Gastrocnemius medialis (tissue), 4 donors: ENCODE measurements around the gene PTGES. TPM values are rescaled to one million over a fixed set of nuclear protein-coding genes. Genes with fewer than 3 reads are reported as not detected.

Experiments
- ATAC-seq, 2 donors: fragments of 150-250 bp; one replicate each; pipeline ENCODE4 v1.9.1; 2016
- DNase-seq, 2 donors: peaks; one replicate each; pipeline ENCODE4 v3.0.0-alpha.2; 2019
- H3K27ac ChIP-seq, 4 donors: fragments of 200-600 bp; sonication (generic); 1 replicate in 1 of 4; 2 replicates in 3 of 4; pipeline ENCODE4 v1.5.1; 2016 to 2018; ENCODE audit warnings: mild to moderate bottlenecking in 2 of 4, moderate library complexity in 1 of 4
- H3K27me3 ChIP-seq, 3 donors: fragments of 200-600 bp; sonication (generic) in 2 of 3; 1 replicate in 1 of 3; 2 replicates in 2 of 3; pipeline versions ENCODE4 v1.5.1 to v1.6.0; 2016 to 2019; ENCODE audit warnings: mild to moderate bottlenecking in 1 of 3, moderate library complexity in 1 of 3
- H3K36me3 ChIP-seq, 2 donors: fragments of 200-600 bp; sonication (generic) in 1 of 2; one replicate each; pipeline ENCODE4 v1.5.1; 2017 to 2018
- H3K4me1 ChIP-seq, 2 donors: fragments of 200-600 bp; sonication (generic) in 1 of 2; one replicate each; pipeline ENCODE4 v1.5.1; 2016 to 2017; ENCODE audit warnings: mild to moderate bottlenecking in 2 of 2
- H3K4me3 ChIP-seq, 4 donors: fragments of 200-600 bp; sonication (generic) in 3 of 4; 1 replicate in 1 of 4; 2 replicates in 3 of 4; pipeline ENCODE4 v1.5.1; 2016 to 2019; ENCODE audit warnings: mild to moderate bottlenecking in 2 of 4
- H3K9me3 ChIP-seq, 3 donors: fragments of 200-600 bp; sonication (generic) in 2 of 3; 1 replicate in 1 of 3; 2 replicates in 2 of 3; pipeline ENCODE4 v1.5.1; 2016 to 2019
- CTCF ChIP-seq, 5 experiments: fragments of 450-650 bp in 3 of 5; fragments of 200-600 bp in 2 of 5; sonication (generic) in 2 of 5; IDR thresholded peaks in 4 of 5; conservative IDR thresholded peaks in 1 of 5; 1 replicate in 4 of 5; 2 replicates in 1 of 5; pipeline ENCODE4 v1.5.1; 2016 to 2019; ENCODE audit warnings: antibody characterized with exemption in 5 of 5, mild to moderate bottlenecking in 3 of 5, moderate library complexity in 3 of 5
- POLR2A ChIP-seq, 2 donors: fragments of 450-650 bp; IDR thresholded peaks; one replicate each; pipeline ENCODE4 v1.6.1; 2017; ENCODE audit warnings: antibody characterized with exemption in 2 of 2, mild to moderate bottlenecking in 2 of 2, moderate library complexity in 2 of 2
- in situ Hi-C, 4 donors: fragments of 200-750 bp; cut with MboI; loops; one replicate each; pipeline versions ENCODE4 v1.15.0 to v1.8.0; 2017; ENCODE audit warnings: low sequenced_read_pairs in 4 of 4
- intact Hi-C: fragments of 100-400 bp; cut with DNase I; formaldehyde crosslinking; loops from one replicate; pipeline ENCODE4 v1.15.1; 2023; ENCODE audit warnings: low total_unique reads
- total RNA-seq, 4 donors: library from RNA; depleted of rRNA; stranded (reverse); fragments of >200 nt; gene quantifications; one replicate each; pipeline versions ENCODE4 v1.1.0 to v1.2.3, GENCODE V29; 2016

Gene PTGES
- total RNA-seq, 4 donors from 2014 or later = 0.23 to 1.2 (median 0.51) TPM; not detected in 1

GRCh38 chr9:129756191-129756590 lies 3.3 kb upstream of the PTGES start:
- intact Hi-C loops = no loop called here
- ATAC-seq = no peak
- in situ Hi-C loops = no loop called here
- H3K27me3 ChIP-seq = peaks cover 10 to 21% (median 19%) of the 10 kb centered on the region in 3 donors
- TF ChIP-seq POLR2A (IDR thresholded peaks at IDR 0.05) (no peak), CTCF (IDR thresholded peaks at IDR 0.05 in 4 of 5, conservative IDR thresholded peaks at IDR 0.05 in 1 of 5) (no peak)
- H3K9me3 ChIP-seq = no peaks in the 10 kb centered on the region
- no peak for DNase-seq
- H3K4me1 ChIP-seq = peaks cover 0 to 6% of the 10 kb centered on the region in 2 donors
- no peak overlapping the region for H3K27ac ChIP-seq
- no peak overlapping the region for H3K4me3 ChIP-seq
- no peaks in the 10 kb centered on the region for H3K36me3 ChIP-seq

- ATAC-seq (no peak), DNase-seq (no peak)
- in situ Hi-C loops = no loop called here
- H3K9me3 ChIP-seq = no peaks in the 10 kb centered on the region
- peaks cover 7 to 25% (median 23%) of the 10 kb centered on the region in 3 donors for H3K27me3 ChIP-seq
- peaks cover 0 to 6% of the 10 kb centered on the region in 2 donors for H3K4me1 ChIP-seq
- intact Hi-C loops = no loop called here
- H3K27ac ChIP-seq = no peak overlapping the region
- TF ChIP-seq CTCF (IDR thresholded peaks at IDR 0.05 in 4 of 5, conservative IDR thresholded peaks at IDR 0.05 in 1 of 5) (no peak), POLR2A (IDR thresholded peaks at IDR 0.05) (no peak)
- H3K36me3 ChIP-seq = no peaks in the 10 kb centered on the region
- H3K4me3 ChIP-seq = no peak overlapping the region
Observed at GRCh38 chr9:129755151-129755550, 2.3 kb upstream of the PTGES start.

- Histone ChIP-seq H3K9me3 (no peaks in the 10 kb centered on the region), H3K27ac (no peak overlapping the region), H3K4me3 (peak overlapping the region; percentile 15 to 46 (median 36)), H3K36me3 (no peaks in the 10 kb centered on the region), H3K4me1 (peaks cover 0 to 6% of the 10 kb centered on the region in 2 donors), H3K27me3 (peaks cover 5 to 25% (median 23%) of the 10 kb centered on the region in 3 donors)
- TF ChIP-seq POLR2A (IDR thresholded peaks at IDR 0.05) = no peak
- no peak for TF ChIP-seq CTCF (IDR thresholded peaks at IDR 0.05 in 4 of 5, conservative IDR thresholded peaks at IDR 0.05 in 1 of 5)
- DNase-seq = no peak
- in situ Hi-C loops = no loop called here
- ATAC-seq = no peak
- intact Hi-C loops = no loop called here
Observed at GRCh38 chr9:129751841-129752801, 721 bp downstream of the PTGES start.

- Histone ChIP-seq H3K9me3 (no peaks in the 10 kb centered on the region), H3K27me3 (peaks cover 5 to 25% (median 23%) of the 10 kb centered on the region in 3 donors), H3K36me3 (no peaks in the 10 kb centered on the region), H3K4me1 (peaks cover 0 to 6% of the 10 kb centered on the region in 2 donors), H3K27ac (no peak overlapping the region), H3K4me3 (no peak overlapping the region)
- in situ Hi-C loops (no loop called here), intact Hi-C loops (no loop called here)
- ATAC-seq (no peak), DNase-seq (no peak)
- no peak for TF ChIP-seq POLR2A (IDR thresholded peaks at IDR 0.05)
- no peak for TF ChIP-seq CTCF (IDR thresholded peaks at IDR 0.05 in 4 of 5, conservative IDR thresholded peaks at IDR 0.05 in 1 of 5)
Observed at GRCh38 chr9:129750013-129750638, 2.7 kb downstream of the PTGES start.
